OCI-LY3 (cell line): ENCODE data around the gene SLC2A4.

Experiments
- EZH2phosphoT487 ChIP-seq: fragments of 200-600 bp; shearing (Covaris generic); IDR thresholded peaks from 2 replicates; pipeline ENCODE4 v1.6.1; 2018; ENCODE audit warnings: antibody characterized with exemption, mixed run types, low read depth
- TF ChIP-seq, protein P1 (sequence below): fragments of 200-600, 300-600 bp; sonication (generic); IDR thresholded peaks from 2 replicates; pipeline ENCODE4 v1.5.1; 2014; ENCODE audit warnings: antibody characterized with exemption, low read length, low read depth

DNA sequence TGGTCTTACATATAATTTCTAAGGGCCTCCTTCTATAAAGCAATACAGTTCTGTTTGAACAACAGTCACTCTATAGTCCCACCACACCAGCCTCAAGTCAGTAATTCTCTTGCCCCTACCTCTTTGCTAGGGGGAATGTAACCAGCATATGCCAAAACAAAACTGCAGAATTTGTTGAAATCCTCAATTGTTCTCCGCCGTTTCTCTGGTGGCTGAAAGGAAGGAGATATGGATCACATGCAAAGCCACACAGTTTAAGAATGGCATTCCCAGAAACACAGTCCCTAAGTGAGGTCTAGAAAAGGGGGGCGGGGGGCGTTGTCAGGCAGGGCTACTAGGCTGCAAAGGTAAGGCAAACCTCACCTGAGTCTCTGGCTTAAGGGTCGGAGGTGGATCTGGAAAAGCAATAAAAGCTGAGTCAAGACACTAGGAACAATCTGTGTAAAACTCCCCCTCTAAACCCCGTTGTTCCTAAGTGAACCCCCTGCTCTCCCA, 44.2 kb upstream of the SLC2A4 start:
- TF ChIP-seq, protein P1, sequence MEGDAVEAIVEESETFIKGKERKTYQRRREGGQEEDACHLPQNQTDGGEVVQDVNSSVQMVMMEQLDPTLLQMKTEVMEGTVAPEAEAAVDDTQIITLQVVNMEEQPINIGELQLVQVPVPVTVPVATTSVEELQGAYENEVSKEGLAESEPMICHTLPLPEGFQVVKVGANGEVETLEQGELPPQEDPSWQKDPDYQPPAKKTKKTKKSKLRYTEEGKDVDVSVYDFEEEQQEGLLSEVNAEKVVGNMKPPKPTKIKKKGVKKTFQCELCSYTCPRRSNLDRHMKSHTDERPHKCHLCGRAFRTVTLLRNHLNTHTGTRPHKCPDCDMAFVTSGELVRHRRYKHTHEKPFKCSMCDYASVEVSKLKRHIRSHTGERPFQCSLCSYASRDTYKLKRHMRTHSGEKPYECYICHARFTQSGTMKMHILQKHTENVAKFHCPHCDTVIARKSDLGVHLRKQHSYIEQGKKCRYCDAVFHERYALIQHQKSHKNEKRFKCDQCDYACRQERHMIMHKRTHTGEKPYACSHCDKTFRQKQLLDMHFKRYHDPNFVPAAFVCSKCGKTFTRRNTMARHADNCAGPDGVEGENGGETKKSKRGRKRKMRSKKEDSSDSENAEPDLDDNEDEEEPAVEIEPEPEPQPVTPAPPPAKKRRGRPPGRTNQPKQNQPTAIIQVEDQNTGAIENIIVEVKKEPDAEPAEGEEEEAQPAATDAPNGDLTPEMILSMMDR = no peak
- no peak for TF ChIP-seq EZH2phosphoT487
